ENCODE data around the gene RASGRF1.
"Not testable (repeated sequence)": the region's sequence is repeated elsewhere in the genome, so short reads cannot be mapped to it uniquely, and the experiment has no call there.

DNA sequence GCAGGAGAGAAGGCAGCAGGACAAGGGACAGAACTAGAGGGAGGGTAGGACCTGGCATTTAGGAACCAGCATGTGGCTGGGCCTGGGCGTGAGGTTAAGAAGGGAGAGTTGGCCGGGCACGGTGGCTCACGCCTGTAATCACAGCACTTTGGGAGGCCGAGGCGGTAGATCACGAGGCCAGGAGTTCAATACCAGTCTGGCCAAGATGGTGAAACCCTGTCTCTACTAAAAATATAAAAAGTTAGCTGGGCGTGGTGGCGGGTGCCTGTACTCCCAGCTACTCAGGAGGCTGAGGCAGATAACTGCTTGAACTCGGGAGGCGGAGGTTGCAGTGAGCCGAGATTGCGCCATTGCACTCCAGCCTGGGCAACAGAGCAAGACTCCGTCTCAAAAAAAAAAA lies 162.4 kb downstream of the RASGRF1 start:
- TF ChIP-seq, protein P1, sequence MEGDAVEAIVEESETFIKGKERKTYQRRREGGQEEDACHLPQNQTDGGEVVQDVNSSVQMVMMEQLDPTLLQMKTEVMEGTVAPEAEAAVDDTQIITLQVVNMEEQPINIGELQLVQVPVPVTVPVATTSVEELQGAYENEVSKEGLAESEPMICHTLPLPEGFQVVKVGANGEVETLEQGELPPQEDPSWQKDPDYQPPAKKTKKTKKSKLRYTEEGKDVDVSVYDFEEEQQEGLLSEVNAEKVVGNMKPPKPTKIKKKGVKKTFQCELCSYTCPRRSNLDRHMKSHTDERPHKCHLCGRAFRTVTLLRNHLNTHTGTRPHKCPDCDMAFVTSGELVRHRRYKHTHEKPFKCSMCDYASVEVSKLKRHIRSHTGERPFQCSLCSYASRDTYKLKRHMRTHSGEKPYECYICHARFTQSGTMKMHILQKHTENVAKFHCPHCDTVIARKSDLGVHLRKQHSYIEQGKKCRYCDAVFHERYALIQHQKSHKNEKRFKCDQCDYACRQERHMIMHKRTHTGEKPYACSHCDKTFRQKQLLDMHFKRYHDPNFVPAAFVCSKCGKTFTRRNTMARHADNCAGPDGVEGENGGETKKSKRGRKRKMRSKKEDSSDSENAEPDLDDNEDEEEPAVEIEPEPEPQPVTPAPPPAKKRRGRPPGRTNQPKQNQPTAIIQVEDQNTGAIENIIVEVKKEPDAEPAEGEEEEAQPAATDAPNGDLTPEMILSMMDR (IDR thresholded peaks at IDR 0.05) = not testable (repeated sequence)
- not testable (repeated sequence) for TF ChIP-seq POLR2AphosphoS5, POLR2A (IDR thresholded peaks at IDR 0.05)
